GM12873 (cell line): ENCODE measurements around the gene STOML1.

Source experiments
- TF ChIP-seq, protein P1 (sequence below): IDR thresholded peaks from 2 replicates; pipeline ENCODE4 v1.5.1; 2012; ENCODE audit warnings: low read depth, mild to moderate bottlenecking, moderate library complexity, low read length, control low read depth; ENCODE audit not compliant: insufficient read depth; ENCODE audit errors: missing control alignments

STOML1 gene

DNA sequence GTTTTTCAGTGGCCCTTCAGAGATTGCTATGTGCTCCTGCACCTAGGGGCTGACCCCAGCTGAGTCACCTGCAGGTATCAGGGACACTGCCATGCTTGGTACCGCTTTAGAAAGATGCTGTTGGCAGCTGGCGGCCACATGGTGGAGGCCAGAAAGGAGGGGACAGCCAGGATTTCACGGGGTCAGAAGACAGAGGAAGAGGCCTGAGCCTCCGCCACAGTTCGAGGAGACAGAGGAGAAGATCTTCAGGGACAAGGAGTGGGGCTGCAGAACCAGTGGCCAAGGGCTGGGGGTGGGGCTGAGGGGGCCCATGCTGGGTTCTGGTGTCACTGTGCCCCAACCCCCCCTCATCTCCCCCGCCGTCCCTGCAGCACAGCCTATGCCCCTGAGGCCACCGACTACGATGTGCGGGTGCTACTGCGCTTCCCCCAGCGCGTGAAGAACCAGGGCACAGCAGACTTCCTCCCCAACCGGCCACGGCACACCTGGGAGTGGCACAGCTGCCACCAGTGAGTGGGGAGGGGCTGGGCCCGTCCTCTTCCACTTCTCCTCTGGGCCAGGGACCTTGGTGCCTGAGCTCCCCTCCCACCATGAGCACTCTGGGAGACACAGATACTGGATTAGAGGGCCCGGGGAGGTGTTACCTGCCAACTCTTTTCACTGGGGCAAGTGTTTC lies 45.9 kb downstream of the STOML1 start:
- TF ChIP-seq, protein P1, sequence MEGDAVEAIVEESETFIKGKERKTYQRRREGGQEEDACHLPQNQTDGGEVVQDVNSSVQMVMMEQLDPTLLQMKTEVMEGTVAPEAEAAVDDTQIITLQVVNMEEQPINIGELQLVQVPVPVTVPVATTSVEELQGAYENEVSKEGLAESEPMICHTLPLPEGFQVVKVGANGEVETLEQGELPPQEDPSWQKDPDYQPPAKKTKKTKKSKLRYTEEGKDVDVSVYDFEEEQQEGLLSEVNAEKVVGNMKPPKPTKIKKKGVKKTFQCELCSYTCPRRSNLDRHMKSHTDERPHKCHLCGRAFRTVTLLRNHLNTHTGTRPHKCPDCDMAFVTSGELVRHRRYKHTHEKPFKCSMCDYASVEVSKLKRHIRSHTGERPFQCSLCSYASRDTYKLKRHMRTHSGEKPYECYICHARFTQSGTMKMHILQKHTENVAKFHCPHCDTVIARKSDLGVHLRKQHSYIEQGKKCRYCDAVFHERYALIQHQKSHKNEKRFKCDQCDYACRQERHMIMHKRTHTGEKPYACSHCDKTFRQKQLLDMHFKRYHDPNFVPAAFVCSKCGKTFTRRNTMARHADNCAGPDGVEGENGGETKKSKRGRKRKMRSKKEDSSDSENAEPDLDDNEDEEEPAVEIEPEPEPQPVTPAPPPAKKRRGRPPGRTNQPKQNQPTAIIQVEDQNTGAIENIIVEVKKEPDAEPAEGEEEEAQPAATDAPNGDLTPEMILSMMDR = no peak

DNA sequence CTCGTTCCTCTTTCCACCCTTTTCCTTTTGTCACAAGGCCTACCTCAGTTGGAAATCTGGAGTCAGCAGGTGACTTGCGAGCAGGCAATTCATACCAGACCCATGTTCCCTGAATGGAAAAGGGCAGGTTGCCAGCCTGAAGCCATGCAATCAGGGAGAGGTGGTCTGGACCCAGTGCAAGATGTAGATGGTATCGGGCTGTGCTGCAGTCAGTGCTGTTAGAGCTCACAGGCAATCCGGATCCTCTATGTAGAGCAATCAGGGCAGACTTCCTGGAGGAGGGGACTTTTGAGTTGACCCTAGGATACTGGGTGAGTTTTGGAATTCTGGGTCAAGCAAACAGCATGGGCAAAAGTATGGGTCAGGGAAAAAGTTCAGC lies 47.0 kb downstream of the STOML1 start:
- TF ChIP-seq, protein P1 = no peak

DNA sequence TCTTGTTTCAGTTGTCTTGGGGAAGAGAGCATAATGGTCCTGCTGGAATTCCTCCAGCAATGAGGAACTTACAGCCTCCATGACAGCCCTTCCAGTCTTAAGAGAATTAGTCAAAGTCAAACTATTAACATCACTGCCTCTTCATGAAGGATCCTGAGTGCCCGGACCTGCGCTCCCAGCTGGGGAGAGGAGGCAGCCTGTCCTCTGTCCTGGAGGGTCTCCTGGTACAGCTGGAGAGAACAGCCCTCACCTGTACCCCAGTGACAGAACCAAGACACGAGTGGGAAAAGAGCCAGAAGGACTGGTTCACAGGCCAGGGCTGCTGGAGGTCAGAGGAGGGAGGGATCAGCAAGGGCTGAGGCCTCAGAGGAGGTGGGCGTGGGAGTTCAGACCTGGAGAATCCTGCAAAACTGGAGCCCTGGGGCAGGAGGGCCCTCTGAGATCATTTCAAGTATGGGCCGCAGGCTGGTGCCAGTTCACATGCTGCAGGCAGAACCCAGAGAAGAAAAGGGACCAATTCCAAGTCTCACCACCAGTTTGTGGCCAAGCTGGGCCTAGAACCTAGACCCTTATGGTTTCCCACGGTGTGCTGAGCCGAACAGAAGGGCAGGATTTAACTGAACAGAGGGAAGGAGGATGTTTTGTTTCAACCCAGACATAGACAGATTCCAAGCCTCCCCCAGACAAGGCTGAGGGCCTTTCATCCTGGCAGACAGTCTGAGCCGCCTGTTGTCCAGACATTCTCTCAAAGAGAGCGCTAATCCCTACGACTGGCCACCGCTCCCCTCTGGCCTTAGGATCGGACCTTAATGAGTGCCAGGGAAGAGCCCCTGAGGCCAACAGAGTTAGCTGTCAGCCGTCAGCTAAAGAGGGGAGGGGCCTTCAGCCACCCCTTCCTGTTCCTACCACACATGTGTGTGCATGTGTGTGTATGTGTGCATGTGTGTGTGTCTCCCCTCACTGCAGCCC lies 47.6 kb downstream of the STOML1 start:
- TF ChIP-seq, protein P1 = no peak

DNA sequence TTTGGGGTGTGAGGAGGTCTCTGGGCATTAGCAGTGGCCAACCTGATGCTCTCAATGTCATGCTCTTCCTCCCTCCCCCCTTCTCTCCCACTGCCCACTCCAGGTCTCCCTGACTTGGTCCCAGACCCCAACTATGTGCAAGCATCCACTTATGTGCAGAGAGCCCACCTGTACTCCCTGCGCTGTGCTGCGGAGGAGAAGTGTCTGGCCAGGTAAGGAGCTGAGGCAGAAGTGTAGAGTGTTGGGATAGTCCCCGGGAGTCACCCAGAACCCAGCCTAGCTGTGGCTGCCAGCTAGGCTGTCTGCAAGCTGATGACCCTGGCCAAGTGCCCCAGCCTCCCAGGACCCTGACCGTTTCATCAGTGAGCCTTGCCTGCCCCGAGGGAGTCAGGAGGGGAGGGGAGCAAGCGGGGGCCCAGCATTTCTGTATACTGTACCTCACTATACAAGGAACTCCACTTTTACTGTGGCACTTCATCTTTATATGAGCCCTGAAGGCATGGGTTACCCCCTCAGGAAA lies 49.3 kb downstream of the STOML1 start:
- TF ChIP-seq, protein P1 = no peak

DNA sequence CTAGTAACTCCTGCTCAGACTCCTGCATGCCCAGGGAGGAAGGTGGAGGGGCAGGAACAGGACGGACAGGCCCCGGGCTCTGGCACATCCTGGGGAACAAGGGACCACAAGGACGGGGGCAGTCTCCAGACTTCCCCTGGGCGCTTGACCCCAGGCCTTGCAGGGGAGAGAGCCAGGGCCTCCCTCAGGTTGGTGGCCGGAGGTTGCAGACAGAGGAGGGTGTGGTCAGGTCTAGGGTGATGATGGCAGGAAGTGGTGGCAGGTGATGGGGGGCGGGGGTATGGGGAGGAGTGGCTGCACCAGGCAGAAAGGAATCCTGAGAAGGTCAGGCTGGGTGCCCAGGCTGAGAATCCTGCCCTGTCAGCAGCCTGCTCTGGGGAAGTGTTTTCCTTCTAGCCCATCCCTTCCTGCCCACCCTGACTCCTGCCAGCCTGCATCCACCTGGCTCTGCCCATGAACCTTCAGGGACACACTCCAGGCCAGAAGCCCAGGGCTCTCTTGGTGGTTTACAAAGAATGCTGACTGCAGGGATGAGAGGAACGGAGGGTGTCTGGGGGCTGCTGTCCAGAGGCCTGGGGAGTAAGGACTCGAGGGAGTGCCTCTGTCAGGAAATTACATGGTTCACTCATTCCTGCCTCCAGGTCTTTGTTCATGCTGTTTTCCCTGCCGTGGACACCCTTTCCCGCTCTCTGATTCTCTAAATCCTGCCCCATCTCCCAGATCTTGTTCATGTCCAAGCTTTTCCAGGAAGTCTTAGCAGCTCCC lies 50.0 kb downstream of the STOML1 start:
- TF ChIP-seq, protein P1 = no peak

DNA sequence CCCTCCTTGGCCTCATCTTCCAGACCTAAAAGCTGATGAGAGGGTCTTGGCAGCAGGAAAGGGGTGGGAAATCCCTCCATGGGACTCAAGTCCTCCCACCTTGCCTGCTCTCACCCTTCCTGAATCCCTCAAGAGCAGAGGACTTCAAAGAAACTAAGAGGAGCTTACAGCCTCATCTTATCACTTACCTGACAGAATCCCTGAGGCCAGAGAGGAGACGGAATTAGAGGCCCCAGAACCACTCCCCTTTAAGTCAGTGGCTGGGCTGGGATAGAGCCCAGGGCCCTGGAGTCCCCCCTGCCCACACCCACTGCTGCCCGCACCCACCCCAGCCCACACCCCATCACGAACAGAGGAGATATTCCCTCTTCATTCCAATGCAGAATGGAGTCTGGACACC lies 50.6 kb downstream of the STOML1 start:
- TF ChIP-seq, protein P1 = no peak
